SK-N-SH (cell line): ENCODE data around the gene CSNK2A2. TPM values are rescaled to one million over a fixed set of nuclear protein-coding genes. Genes with fewer than 3 reads are reported as not detected.

Source experiments
- CTCF ChIA-PET: fragments of 300-600, 350-600 bp; formaldehyde crosslinking; extraction: SDS; loops from one replicate; lab custom pipeline; 2021; lab: Yijun Ruan, JAX
- POLR2A ChIA-PET: fragments of 350-600 bp; sonication (Branson Sonifier 250); formaldehyde crosslinking; extraction: SDS; loops from one replicate; lab custom pipeline; 2020; ENCODE audit warnings: antibody characterized with exemption, inconsistent platforms; lab: Yijun Ruan, JAX
- DNase-seq: peaks from one replicate; pipeline ENCODE4 v3.0.0; 2012
- H2AFZ ChIP-seq: fragments of 200-600 bp; sonication (generic); 2 replicates; pipeline ENCODE4 v1.8.1; 2016; ENCODE audit warnings: antibody characterized with exemption, mild to moderate bottlenecking, low read depth
- H3F3A ChIP-seq: fragments of 200-600 bp; sonication (generic); replicated peaks from 2 replicates; pipeline ENCODE3; 2016; ENCODE audit warnings: antibody characterized with exemption, mild to moderate bottlenecking; ENCODE audit not compliant: insufficient read depth
- H3K27ac ChIP-seq, 2 experiments: fragments of 200-500 bp in 1 of 2; fragments of 200-600 bp in 1 of 2; sonication (Bioruptor generic) in 1 of 2; sonication (generic), shearing (Covaris generic) in 1 of 2; 2 replicates each; pipeline versions ENCODE4 v1.5.1 to v1.6.1; 2014 to 2016; ENCODE audit warnings: low read depth in 2 of 2, inconsistent platforms in 1 of 2, low read length in 1 of 2, mild to moderate bottlenecking in 1 of 2, mixed read lengths in 1 of 2
- H3K27me3 ChIP-seq: fragments of 200-600 bp; sonication (generic), shearing (Covaris generic); 2 replicates; pipeline ENCODE4 v1.6.1; 2016; ENCODE audit warnings: mixed run types; ENCODE audit not compliant: insufficient read depth
- H3K36me3 ChIP-seq, 2 experiments: fragments of 200-500 bp in 1 of 2; fragments of 200-600 bp in 1 of 2; sonication (Bioruptor generic) in 1 of 2; sonication (generic) in 1 of 2; replicated peaks in 1 of 2; 2 replicates each; pipeline versions ENCODE3 to v1.5.1; 2014 to 2016; ENCODE audit warnings: low read length in 1 of 2, mild to moderate bottlenecking in 1 of 2; ENCODE audit not compliant: insufficient read depth in 2 of 2, control insufficient read depth in 1 of 2
- H3K4me1 ChIP-seq, 2 experiments: fragments of 200-500 bp in 1 of 2; fragments of 200-600 bp in 1 of 2; sonication (Bioruptor generic) in 1 of 2; sonication (generic), shearing (Covaris generic) in 1 of 2; 2 replicates each; pipeline versions ENCODE4 v1.5.1 to v1.6.1; 2014 to 2016; ENCODE audit warnings: low read depth in 1 of 2, low read length in 1 of 2, mixed run types in 1 of 2; ENCODE audit not compliant: insufficient read depth in 2 of 2, control insufficient read depth in 1 of 2
- H3K4me2 ChIP-seq: fragments of 200-600 bp; sonication (generic), shearing (Covaris generic); 2 replicates; pipeline ENCODE4 v1.6.1; 2017; ENCODE audit warnings: mixed run types
- H3K4me3 ChIP-seq, 2 experiments: fragments of 200-500 bp in 1 of 2; fragments of 200-600 bp in 1 of 2; sonication (Bioruptor generic) in 1 of 2; sonication (generic), shearing (Covaris generic) in 1 of 2; 2 replicates each; pipeline versions ENCODE4 v1.5.1 to v1.8.1; 2014 to 2016; ENCODE audit warnings: low read depth in 2 of 2, inconsistent platforms in 1 of 2, low read length in 1 of 2, mild to moderate bottlenecking in 1 of 2, mixed read lengths in 1 of 2, moderate library complexity in 1 of 2
- H3K79me2 ChIP-seq: fragments of 200-600 bp; sonication (generic); 2 replicates; pipeline ENCODE4 v1.8.1; 2017; ENCODE audit warnings: mild to moderate bottlenecking; ENCODE audit not compliant: insufficient read depth
- H3K9ac ChIP-seq: fragments of 200-600 bp; sonication (generic); 2 replicates; pipeline ENCODE4 v1.6.1; 2017; ENCODE audit warnings: mixed run types
- H3K9me2 ChIP-seq: fragments of 200-600 bp; sonication (generic); 2 replicates; pipeline ENCODE4 v1.6.1; 2017; ENCODE audit warnings: mixed run types
- H3K9me3 ChIP-seq: fragments of 200-600 bp; sonication (generic); 2 replicates; pipeline ENCODE4 v1.6.1; 2017; ENCODE audit warnings: mixed run types, mild to moderate bottlenecking, moderate library complexity
- H4K20me1 ChIP-seq: fragments of 200-600 bp; sonication (generic); 2 replicates; pipeline ENCODE4 v1.6.1; 2017; ENCODE audit warnings: mild to moderate bottlenecking, mixed run types; ENCODE audit not compliant: insufficient read depth
- CHD2 ChIP-seq: fragments of 150-350 bp; IDR thresholded peaks from 2 replicates; pipeline ENCODE4 v1.6.1; 2018; ENCODE audit warnings: low read length; ENCODE audit not compliant: partially characterized antibody
- CTCF ChIP-seq: fragments of 200-600 bp; sonication (generic); IDR thresholded peaks from 2 replicates; pipeline ENCODE4 v1.6.1; 2017; ENCODE audit warnings: antibody characterized with exemption, mild to moderate bottlenecking, moderate library complexity
- EP300 ChIP-seq, 2 experiments: IDR thresholded peaks; 2 replicates each; pipeline versions ENCODE4 v1.4.0 to v1.6.1; 2012; ENCODE audit warnings: borderline replicate concordance in 1 of 2, low read depth in 1 of 2, low read length in 1 of 2
- EZH2phosphoT487 ChIP-seq: fragments of 200-600 bp; sonication (generic); IDR thresholded peaks from 2 replicates; pipeline ENCODE4 v1.6.1; 2017; ENCODE audit warnings: low read depth, mixed run types, mild to moderate bottlenecking, antibody characterized with exemption, moderate library complexity, borderline replicate concordance
- FOXJ3 ChIP-seq: sonication (generic); formaldehyde crosslinking; IDR thresholded peaks from 2 replicates; pipeline ENCODE4 v1.5.1; 2020; ENCODE audit warnings: mild to moderate bottlenecking, missing genetic modification reagents
- FOXM1 ChIP-seq: IDR thresholded peaks from 2 replicates; pipeline ENCODE4 v1.4.0; 2012; ENCODE audit warnings: low read depth, mild to moderate bottlenecking
- GATA2 ChIP-seq: sonication (generic); formaldehyde crosslinking; IDR thresholded peaks from 2 replicates; pipeline ENCODE4 v1.5.0; 2020; ENCODE audit warnings: mild to moderate bottlenecking, missing genetic modification reagents
- MEF2A ChIP-seq: IDR thresholded peaks from 2 replicates; pipeline ENCODE4 v1.4.0; 2012; ENCODE audit warnings: low read depth, borderline replicate concordance
- NFIC ChIP-seq: IDR thresholded peaks from 2 replicates; pipeline ENCODE4 v1.4.0; 2012; ENCODE audit warnings: borderline replicate concordance
- RFX5 ChIP-seq: IDR thresholded peaks from 2 replicates; pipeline ENCODE4 v1.6.1; 2012; ENCODE audit warnings: mild to moderate bottlenecking, improper control_type of control experiment, low read length
- RXRA ChIP-seq: IDR thresholded peaks from 2 replicates; pipeline ENCODE4 v1.4.0; 2012; ENCODE audit warnings: low read depth, mild to moderate bottlenecking, borderline replicate concordance
- SIN3A ChIP-seq: IDR thresholded peaks from 2 replicates; pipeline ENCODE4 v1.6.1; 2012; ENCODE audit warnings: low read depth, mild to moderate bottlenecking, low read length, moderate library complexity, borderline replicate concordance
- SMC3 ChIP-seq: IDR thresholded peaks from 2 replicates; pipeline ENCODE4 v1.6.1; 2012; ENCODE audit warnings: low read depth, low read length, improper control_type of control experiment
- TAF1 ChIP-seq: IDR thresholded peaks from 2 replicates; pipeline ENCODE4 v1.6.1; 2012; ENCODE audit warnings: low read depth, mild to moderate bottlenecking, low read length, moderate library complexity, borderline replicate concordance
- TCF12 ChIP-seq: IDR thresholded peaks from 2 replicates; pipeline ENCODE4 v1.4.0; 2012
- TEAD4 ChIP-seq: IDR thresholded peaks from 2 replicates; pipeline ENCODE4 v1.4.0; 2012; ENCODE audit warnings: mild to moderate bottlenecking, borderline replicate concordance; ENCODE audit not compliant: insufficient read depth
- WGBS: methylation state at CpG from one replicate; pipeline ENCODE4 v1.1.6; 2017; ENCODE audit warnings: low lambda C conversion rate; 5-methylcytosine and 5-hydroxymethylcytosine counted together
- polyA plus RNA-seq, 3 experiments: library from polyadenylated mRNA; depleted of rRNA; stranded (reverse); fragments of >200 nt; gene quantifications; 2 replicates each; pipeline ENCODE4 v1.2.3, GENCODE V29; 2012
- TF ChIP-seq, protein P1 (sequence below): IDR thresholded peaks from 2 replicates; pipeline ENCODE4 v1.4.0; 2012; ENCODE audit warnings: low read depth, borderline replicate concordance
- TF ChIP-seq, protein P2 (sequence below): fragments of 150-350 bp; IDR thresholded peaks from 2 replicates; pipeline ENCODE4 v1.6.1; 2017; ENCODE audit warnings: antibody characterized with exemption, low read length, low read depth, borderline replicate concordance
- TF ChIP-seq, protein P3 (sequence below): fragments of 150-350 bp; IDR thresholded peaks from 2 replicates; pipeline ENCODE4 v1.6.1; 2016; ENCODE audit warnings: mild to moderate bottlenecking, low read depth, low read length
- TF ChIP-seq, protein P4 (sequence below): IDR thresholded peaks from 2 replicates; pipeline ENCODE4 v1.4.0; 2012; ENCODE audit warnings: low read depth

The CSNK2A2 gene
- polyA plus RNA-seq, 1 of the 3 experiments (the other 2 are of a cell fraction), result 25.8 TPM

DNA sequence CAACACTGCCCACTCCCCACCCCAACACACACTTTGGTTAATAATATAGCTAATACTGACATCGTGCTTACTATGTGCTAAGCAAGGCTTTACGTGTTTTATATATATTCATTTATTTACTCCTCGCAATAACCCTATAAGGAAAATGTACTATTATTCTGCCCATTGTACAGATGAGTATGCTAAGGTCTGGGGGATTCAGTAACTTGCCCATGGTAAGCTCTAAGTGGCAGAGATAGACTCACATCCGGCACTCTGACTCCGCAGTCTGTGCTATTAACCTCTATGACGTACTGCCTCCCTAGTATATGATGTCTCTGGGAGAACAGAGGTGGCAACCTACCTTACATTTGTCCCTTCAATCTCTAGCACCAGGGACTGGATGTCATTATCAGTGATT lies 81.4 kb downstream of the CSNK2A2 start:
- peaks cover 47% of the 10 kb centered on the region for H3K79me2 ChIP-seq

GRCh38 chr16:58116081-58116480 lies 81.8 kb downstream of the CSNK2A2 start:
- peak overlapping the region in 1 of 2 experiments; percentile 97; a peak in 3 of 4 replicates for H3K27ac ChIP-seq
- H3F3A ChIP-seq, result no peaks in the 10 kb centered on the region
- POLR2A ChIA-PET, result interaction anchor here (0.6 to 1.9 kb wide), 2 partner anchors 13 to 83 kb away, joined by 3 to 6 read pairs; partner anchors contain the start of gene CFAP20
- H3K4me3 ChIP-seq, result no peak overlapping the region
- H2AFZ ChIP-seq, result no peak overlapping the region
- H3K9me2 ChIP-seq, result no peaks in the 10 kb centered on the region
- H4K20me1 ChIP-seq, result peaks cover 44% of the 10 kb centered on the region
- 80% methylated on average over 6 of the region's 6 CpGs for WGBS
- no peak for DNase-seq
- H3K9ac ChIP-seq, result no peak overlapping the region
- peaks cover 43% of the 10 kb centered on the region for H3K79me2 ChIP-seq
- no peaks in the 10 kb centered on the region for H3K9me3 ChIP-seq
- H3K4me1 ChIP-seq, result peaks cover 19 to 64% of the 10 kb centered on the region in 2 experiments; a peak in 3 of 4 replicates
- H3K36me3 ChIP-seq, result peaks cover 30 to 38% of the 10 kb centered on the region in 2 experiments
- CTCF ChIA-PET, result interaction anchor here (1.1 to 4.6 kb wide), 7 partner anchors 11 to 95 kb away, joined by 3 to 23 read pairs (median 12); partner anchors contain the start of gene MMP15
- H3K4me2 ChIP-seq, result no peak overlapping the region
- H3K27me3 ChIP-seq, result no peaks in the 10 kb centered on the region
- no peak for TF ChIP-seq CTCF
- no peak for TF ChIP-seq EZH2phosphoT487
- no peak for TF ChIP-seq RFX5
- TF ChIP-seq, protein P1, sequence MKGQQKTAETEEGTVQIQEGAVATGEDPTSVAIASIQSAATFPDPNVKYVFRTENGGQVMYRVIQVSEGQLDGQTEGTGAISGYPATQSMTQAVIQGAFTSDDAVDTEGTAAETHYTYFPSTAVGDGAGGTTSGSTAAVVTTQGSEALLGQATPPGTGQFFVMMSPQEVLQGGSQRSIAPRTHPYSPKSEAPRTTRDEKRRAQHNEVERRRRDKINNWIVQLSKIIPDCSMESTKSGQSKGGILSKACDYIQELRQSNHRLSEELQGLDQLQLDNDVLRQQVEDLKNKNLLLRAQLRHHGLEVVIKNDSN, result no peak
- TF ChIP-seq SMC3, result no peak
- no peak for TF ChIP-seq NFIC
- TF ChIP-seq FOXM1, result no peak
- TF ChIP-seq TAF1, result no peak

More for the DNA sequence above, 81.4 kb downstream of the CSNK2A2 start:
- peaks cover 30 to 38% of the 10 kb centered on the region in 2 experiments for H3K36me3 ChIP-seq
- no peaks in the 10 kb centered on the region for H3K9me2 ChIP-seq
- WGBS, result 93% methylated on average over 6 of the region's 6 CpGs
- ChIA-PET POLR2A (interaction anchor here (0.8 kb wide), 1 partner anchor 12 kb away, joined by 4 read pairs; the partner anchor contains the start of gene CFAP20), CTCF (interaction anchor here (1.1 to 7.5 kb wide), 8 partner anchors 10 to 95 kb away, joined by 3 to 75 read pairs (median 14); partner anchors contain the start of gene MMP15)
- no peak overlapping the region for H3K4me2 ChIP-seq
- no peak for DNase-seq
- peaks cover 3% of the 10 kb centered on the region for H3F3A ChIP-seq
- peak overlapping the region in 1 of 2 experiments; percentile 97; a peak in 3 of 4 replicates for H3K27ac ChIP-seq
- H3K9ac ChIP-seq, result no peak overlapping the region
- no peaks in the 10 kb centered on the region for H3K9me3 ChIP-seq
- TF ChIP-seq, protein P2, sequence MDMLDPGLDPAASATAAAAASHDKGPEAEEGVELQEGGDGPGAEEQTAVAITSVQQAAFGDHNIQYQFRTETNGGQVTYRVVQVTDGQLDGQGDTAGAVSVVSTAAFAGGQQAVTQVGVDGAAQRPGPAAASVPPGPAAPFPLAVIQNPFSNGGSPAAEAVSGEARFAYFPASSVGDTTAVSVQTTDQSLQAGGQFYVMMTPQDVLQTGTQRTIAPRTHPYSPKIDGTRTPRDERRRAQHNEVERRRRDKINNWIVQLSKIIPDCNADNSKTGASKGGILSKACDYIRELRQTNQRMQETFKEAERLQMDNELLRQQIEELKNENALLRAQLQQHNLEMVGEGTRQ, result no peak
- TF ChIP-seq SIN3A (no peak), SMC3 (no peak), MEF2A (no peak), EP300 (IDR thresholded peaks at IDR 0.05; ENCODE audit: borderline replicate concordance in 1 of 2, low read depth in 1 of 2, low read length in 1 of 2) (no peak), FOXJ3 (CRISPR knock-in tag) (no peak), TCF12 (no peak), TEAD4 (no peak), EZH2phosphoT487 (no peak), CHD2 (no peak), GATA2 (CRISPR knock-in tag) (no peak), RXRA (no peak)
- TF ChIP-seq, protein P3, sequence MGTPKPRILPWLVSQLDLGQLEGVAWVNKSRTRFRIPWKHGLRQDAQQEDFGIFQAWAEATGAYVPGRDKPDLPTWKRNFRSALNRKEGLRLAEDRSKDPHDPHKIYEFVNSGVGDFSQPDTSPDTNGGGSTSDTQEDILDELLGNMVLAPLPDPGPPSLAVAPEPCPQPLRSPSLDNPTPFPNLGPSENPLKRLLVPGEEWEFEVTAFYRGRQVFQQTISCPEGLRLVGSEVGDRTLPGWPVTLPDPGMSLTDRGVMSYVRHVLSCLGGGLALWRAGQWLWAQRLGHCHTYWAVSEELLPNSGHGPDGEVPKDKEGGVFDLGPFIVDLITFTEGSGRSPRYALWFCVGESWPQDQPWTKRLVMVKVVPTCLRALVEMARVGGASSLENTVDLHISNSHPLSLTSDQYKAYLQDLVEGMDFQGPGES, result no peak
- TF ChIP-seq, protein P1, result no peak
- TF ChIP-seq, protein P4, sequence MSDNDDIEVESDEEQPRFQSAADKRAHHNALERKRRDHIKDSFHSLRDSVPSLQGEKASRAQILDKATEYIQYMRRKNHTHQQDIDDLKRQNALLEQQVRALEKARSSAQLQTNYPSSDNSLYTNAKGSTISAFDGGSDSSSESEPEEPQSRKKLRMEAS, result no peak
- H4K20me1 ChIP-seq, result peaks cover 48% of the 10 kb centered on the region
- no peak overlapping the region for H2AFZ ChIP-seq
- H3K4me1 ChIP-seq, result peaks cover 23 to 65% of the 10 kb centered on the region in 2 experiments
- no peak overlapping the region for H3K4me3 ChIP-seq
- H3K27me3 ChIP-seq, result no peaks in the 10 kb centered on the region
